AG04450 (cell line): ENCODE measurements around the gene HTT. TPM values are rescaled to one million over a fixed set of nuclear protein-coding genes. Genes with fewer than 3 reads are reported as not detected.

Source experiments
- CTCF ChIA-PET: fragments of 300-600, 350-600 bp; formaldehyde crosslinking; extraction: SDS; loops from one replicate; lab custom pipeline; 2022; ENCODE audit warnings: antibody characterized with exemption, inconsistent platforms; lab: Charles Lee
- POLR2A ChIA-PET: fragments of 350-600 bp; formaldehyde crosslinking; extraction: SDS; loops from one replicate; lab custom pipeline; 2021; ENCODE audit warnings: antibody characterized with exemption, inconsistent platforms; lab: Yijun Ruan, JAX
- DNase-seq: peaks from one replicate; pipeline ENCODE4 v3.0.0-alpha.2; 2011; ENCODE audit warnings: low read depth, low spot score
- H3K27ac ChIP-seq: one replicate; pipeline ENCODE4 v1.5.1; 2012; ENCODE audit warnings: low read depth, low read length, control low read depth
- H3K27me3 ChIP-seq: one replicate; pipeline ENCODE4 v1.6.0; 2012; ENCODE audit warnings: low read length; ENCODE audit not compliant: control insufficient read depth, insufficient read depth
- H3K4me3 ChIP-seq: 2 replicates; pipeline ENCODE4 v1.5.1; 2011; ENCODE audit warnings: mild to moderate bottlenecking, low read depth, low read length, control low read depth
- H3K9me3 ChIP-seq: 2 replicates; pipeline ENCODE4 v1.5.1; 2012; ENCODE audit warnings: low read length; ENCODE audit not compliant: control insufficient read depth, insufficient read depth
- polyA plus RNA-seq: library from polyadenylated mRNA; depleted of rRNA; stranded (reverse); fragments of >200 nt; gene quantifications from 2 replicates; pipeline ENCODE4 v1.2.3, GENCODE V29; 2011
- TF ChIP-seq, protein P1 (sequence below): IDR thresholded peaks from 2 replicates; pipeline ENCODE4 v1.5.1; 2011; ENCODE audit warnings: low read depth, low read length, control low read depth, inconsistent platforms

The HTT gene
- polyA plus RNA-seq, 1 experiment, result 14.5 TPM

DNA sequence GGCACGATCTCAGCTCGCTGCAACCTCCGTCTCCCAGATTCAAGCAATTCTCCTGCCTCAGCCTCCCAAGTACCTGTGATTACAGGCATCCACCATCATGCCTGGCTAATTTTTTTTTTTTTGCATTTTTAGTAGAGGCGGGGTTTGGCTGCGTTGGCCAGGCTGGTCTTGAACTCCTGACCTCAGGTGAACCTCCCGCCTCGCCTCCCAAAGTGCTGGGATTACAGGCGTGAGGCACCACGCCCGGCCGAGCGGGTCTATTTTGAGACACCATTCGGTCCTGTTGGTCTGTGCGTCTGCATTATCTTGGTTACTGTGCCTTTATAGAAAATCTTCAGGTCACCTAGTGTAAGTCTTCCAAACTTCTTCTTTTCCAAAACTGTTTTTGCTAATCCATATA is 196.7 kb downstream of the HTT start:
- no peak for DNase-seq
- TF ChIP-seq, protein P1, sequence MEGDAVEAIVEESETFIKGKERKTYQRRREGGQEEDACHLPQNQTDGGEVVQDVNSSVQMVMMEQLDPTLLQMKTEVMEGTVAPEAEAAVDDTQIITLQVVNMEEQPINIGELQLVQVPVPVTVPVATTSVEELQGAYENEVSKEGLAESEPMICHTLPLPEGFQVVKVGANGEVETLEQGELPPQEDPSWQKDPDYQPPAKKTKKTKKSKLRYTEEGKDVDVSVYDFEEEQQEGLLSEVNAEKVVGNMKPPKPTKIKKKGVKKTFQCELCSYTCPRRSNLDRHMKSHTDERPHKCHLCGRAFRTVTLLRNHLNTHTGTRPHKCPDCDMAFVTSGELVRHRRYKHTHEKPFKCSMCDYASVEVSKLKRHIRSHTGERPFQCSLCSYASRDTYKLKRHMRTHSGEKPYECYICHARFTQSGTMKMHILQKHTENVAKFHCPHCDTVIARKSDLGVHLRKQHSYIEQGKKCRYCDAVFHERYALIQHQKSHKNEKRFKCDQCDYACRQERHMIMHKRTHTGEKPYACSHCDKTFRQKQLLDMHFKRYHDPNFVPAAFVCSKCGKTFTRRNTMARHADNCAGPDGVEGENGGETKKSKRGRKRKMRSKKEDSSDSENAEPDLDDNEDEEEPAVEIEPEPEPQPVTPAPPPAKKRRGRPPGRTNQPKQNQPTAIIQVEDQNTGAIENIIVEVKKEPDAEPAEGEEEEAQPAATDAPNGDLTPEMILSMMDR, result no peak
- H3K9me3 ChIP-seq, result peaks cover 3% of the 10 kb centered on the region; the same call in 1 of the 2 replicates
- ChIA-PET CTCF (no interaction called here), POLR2A (no interaction called here)
- H3K4me3 ChIP-seq, result no peak overlapping the region
- peaks cover 22% of the 10 kb centered on the region for H3K27me3 ChIP-seq
- no peak overlapping the region for H3K27ac ChIP-seq

DNA sequence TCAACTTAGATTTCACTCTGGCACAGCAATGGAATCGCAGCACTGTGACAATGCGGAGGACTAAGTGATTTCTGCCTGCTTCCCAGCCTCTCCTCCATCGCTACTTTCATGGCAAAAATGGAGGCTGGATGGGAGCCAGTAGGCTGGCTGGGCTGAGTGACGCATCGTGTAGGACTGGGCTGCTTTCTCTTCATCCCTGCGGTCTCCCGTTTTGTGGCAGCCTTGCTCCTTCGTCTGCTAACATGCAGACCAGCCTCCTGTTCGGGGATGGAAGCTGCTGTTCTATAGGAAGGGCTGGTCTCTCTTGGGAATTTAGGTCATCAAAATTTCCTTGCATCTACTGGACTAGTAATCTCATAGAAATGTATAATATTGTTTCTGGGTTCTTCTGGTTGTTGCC is 202.5 kb downstream of the HTT start:
- TF ChIP-seq, protein P1, result no peak
- H3K27me3 ChIP-seq, result peaks cover 17% of the 10 kb centered on the region
- no peak overlapping the region for H3K27ac ChIP-seq
- no peak overlapping the region for H3K4me3 ChIP-seq
- H3K9me3 ChIP-seq, result peaks cover 3% of the 10 kb centered on the region
- CTCF ChIA-PET, result interaction anchor here (0.7 kb wide), 1 partner anchor 35 kb away, joined by 3 read pairs; no protein-coding TSS in a partner anchor
- POLR2A ChIA-PET, result interaction anchor here (1.2 kb wide), 1 partner anchor 15 kb away, joined by 3 read pairs; no protein-coding TSS in a partner anchor
- peak; percentile 32 for DNase-seq

DNA sequence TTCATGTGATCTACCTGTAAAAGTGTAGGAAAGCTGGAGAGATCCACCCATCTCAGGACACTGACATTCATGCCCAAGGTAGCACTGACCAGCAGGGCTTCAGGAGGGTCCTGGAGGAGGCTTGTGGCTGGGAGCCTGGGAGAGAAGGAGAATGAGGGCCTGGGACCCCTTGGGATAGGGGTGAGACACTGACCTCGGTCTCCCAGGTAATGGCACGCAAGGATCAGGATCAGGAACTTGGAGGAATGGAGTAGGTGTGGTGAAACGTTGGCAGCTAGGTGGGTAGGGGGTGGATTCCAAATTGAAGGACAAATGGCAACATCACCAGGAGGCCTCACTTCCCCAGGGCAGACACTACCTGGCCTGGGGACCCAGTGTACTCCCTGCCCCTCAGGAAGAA is 206.0 kb downstream of the HTT start:
- peaks cover 17% of the 10 kb centered on the region for H3K27me3 ChIP-seq
- ChIA-PET CTCF (no interaction called here), POLR2A (no interaction called here)
- DNase-seq, result no peak
- TF ChIP-seq, protein P1, result no peak
- H3K27ac ChIP-seq, result no peak overlapping the region
- peaks cover 4% of the 10 kb centered on the region for H3K9me3 ChIP-seq
- H3K4me3 ChIP-seq, result no peak overlapping the region

DNA sequence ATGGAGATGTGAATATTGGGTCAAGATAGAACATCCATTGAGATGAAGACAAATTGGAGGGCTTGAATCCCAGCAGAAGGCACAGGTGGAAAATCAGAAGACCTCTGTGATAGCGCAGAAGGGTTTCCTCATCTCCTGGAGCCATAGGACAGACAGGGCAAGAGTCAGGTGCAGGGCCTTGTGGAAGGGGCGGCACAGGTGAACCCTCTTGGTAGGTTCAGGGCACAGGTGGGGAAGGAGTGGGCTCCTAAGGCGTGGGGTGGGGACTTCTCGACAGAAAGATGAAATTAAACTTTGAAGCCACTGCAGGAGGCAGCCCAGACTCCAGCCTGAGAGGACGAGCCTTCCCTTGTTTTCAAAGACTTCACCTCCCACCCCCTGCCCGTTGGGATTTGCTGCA is 209.0 kb downstream of the HTT start:
- DNase-seq, result no peak
- POLR2A ChIA-PET, result interaction anchor here (1.4 kb wide), 1 partner anchor 10 kb away, joined by 3 read pairs; the partner anchor contains the start of gene RGS12
- Histone ChIP-seq H3K4me3 (no peak overlapping the region), H3K9me3 (peaks cover 4% of the 10 kb centered on the region), H3K27me3 (peaks cover 32% of the 10 kb centered on the region), H3K27ac (no peak overlapping the region)
- CTCF ChIA-PET, result no interaction called here
- TF ChIP-seq, protein P1, result no peak

DNA sequence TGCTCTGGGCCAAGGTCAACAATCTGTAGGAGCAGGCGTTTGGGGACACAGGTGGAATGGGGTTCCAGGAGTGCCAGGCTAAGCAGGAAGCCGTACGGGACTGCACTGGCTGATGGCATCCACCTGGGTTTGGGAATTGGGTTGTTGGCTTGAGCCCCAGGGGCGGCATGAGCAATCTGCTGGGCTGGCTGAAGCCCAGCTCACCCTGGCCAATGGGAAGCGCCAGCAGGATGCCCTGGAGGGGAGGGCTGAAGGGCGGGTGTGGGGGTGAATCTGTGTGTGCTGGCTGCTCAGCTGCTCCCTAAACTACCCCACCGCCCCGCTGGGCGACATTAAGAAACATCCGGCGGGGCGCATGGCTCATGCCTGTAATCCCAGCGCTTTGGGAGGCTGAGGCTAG is 209.4 kb downstream of the HTT start:
- Histone ChIP-seq H3K27ac (no peak overlapping the region), H3K4me3 (no peak overlapping the region), H3K27me3 (peaks cover 32% of the 10 kb centered on the region), H3K9me3 (peaks cover 4% of the 10 kb centered on the region)
- CTCF ChIA-PET, result interaction anchor here (0.7 kb wide), 1 partner anchor 44 kb away, joined by 3 read pairs; no protein-coding TSS in a partner anchor
- TF ChIP-seq, protein P1, result no peak
- POLR2A ChIA-PET, result interaction anchor here (1.4 kb wide), 1 partner anchor 9 kb away, joined by 3 read pairs; the partner anchor contains the start of gene RGS12
- no peak for DNase-seq
